22Rv1 (cell line): ENCODE measurements around the gene SMURF2.

Experiments used
- ZFX ChIP-seq: fragments of 450-650 bp; IDR thresholded peaks from 2 replicates; pipeline ENCODE4 v1.6.1; 2017; ENCODE audit warnings: antibody characterized with exemption, borderline replicate concordance
- TF ChIP-seq, protein P1 (sequence below): fragments of 450-650 bp; IDR thresholded peaks from 2 replicates; pipeline ENCODE4 v1.5.1; 2017; ENCODE audit warnings: mild to moderate bottlenecking

DNA sequence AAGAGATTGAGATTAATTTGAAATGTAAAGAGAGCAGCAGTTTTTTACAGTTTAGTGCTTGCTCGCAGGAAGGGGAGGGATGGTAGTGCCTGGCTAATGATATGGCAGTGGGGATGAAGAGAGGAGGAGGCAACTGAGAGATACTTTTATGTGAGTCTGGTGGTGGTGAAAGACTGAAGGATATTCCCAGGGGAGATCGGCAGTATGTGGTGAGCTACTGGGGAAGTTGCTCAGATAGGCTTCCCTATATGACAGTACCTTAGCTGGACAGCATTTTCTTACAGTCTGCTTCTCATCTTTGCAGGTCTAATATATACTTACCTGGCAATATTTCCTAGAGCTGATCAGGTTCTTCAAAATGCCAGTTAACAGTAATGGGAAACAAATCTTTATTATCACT, 146.7 kb downstream of the SMURF2 start:
- TF ChIP-seq, protein P1, sequence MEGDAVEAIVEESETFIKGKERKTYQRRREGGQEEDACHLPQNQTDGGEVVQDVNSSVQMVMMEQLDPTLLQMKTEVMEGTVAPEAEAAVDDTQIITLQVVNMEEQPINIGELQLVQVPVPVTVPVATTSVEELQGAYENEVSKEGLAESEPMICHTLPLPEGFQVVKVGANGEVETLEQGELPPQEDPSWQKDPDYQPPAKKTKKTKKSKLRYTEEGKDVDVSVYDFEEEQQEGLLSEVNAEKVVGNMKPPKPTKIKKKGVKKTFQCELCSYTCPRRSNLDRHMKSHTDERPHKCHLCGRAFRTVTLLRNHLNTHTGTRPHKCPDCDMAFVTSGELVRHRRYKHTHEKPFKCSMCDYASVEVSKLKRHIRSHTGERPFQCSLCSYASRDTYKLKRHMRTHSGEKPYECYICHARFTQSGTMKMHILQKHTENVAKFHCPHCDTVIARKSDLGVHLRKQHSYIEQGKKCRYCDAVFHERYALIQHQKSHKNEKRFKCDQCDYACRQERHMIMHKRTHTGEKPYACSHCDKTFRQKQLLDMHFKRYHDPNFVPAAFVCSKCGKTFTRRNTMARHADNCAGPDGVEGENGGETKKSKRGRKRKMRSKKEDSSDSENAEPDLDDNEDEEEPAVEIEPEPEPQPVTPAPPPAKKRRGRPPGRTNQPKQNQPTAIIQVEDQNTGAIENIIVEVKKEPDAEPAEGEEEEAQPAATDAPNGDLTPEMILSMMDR: no peak
- no peak for TF ChIP-seq ZFX
